KOPT-K1 (cell line): ENCODE results near the gene LUC7L.
"Not testable (repeated sequence)": the region's sequence is repeated elsewhere in the genome, so short reads cannot be mapped to it uniquely, and the experiment has no call there.

ENCODE experiments used
- H3K27ac ChIP-seq: fragments of 200-600 bp; sonication (generic); 2 replicates; pipeline ENCODE4 v1.5.1; 2016; ENCODE audit warnings: antibody characterized with exemption, mild to moderate bottlenecking, low read depth, low read length; ENCODE audit not compliant: poor library complexity, severe bottlenecking
- H3K36me3 ChIP-seq: fragments of 200-600 bp; sonication (generic); 2 replicates; pipeline ENCODE4 v1.5.1; 2017; ENCODE audit warnings: antibody characterized with exemption, mild to moderate bottlenecking, low read length, moderate library complexity; ENCODE audit not compliant: insufficient read depth
- H3K9me3 ChIP-seq: fragments of 200-600 bp; sonication (generic); 2 replicates; pipeline ENCODE4 v1.5.1; 2017; ENCODE audit warnings: antibody characterized with exemption, low read length, mild to moderate bottlenecking; ENCODE audit not compliant: insufficient read depth, poor library complexity, severe bottlenecking

LUC7L gene

DNA sequence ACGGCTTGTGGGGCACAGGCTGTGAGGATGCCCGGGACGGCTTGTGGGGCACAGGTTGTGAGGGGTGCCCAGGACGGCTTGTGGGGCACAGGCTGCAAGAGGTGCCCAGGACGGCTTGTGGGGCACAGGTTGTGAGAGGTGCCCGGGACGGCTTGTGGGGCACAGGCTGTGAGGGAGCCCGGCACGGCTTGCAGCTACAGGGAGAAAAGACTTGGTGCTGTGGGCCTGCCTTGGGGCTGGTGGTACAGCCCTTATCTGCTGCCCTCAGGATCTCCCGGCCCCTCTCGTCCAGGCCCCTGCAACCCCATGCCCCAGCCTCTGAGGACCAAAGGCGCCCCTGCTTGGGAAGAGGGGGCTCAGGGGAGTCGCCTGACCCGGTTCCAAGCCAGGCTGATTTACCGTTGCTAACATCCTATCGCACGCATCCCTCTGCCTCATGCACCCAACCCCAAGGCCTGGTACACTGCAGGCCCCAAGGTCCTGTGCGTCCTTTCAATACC lies 68.5 kb downstream of the LUC7L start:
- Histone ChIP-seq H3K9me3 (no peaks in the 10 kb centered on the region), H3K36me3 (no peaks in the 10 kb centered on the region), H3K27ac (no peak overlapping the region)

DNA sequence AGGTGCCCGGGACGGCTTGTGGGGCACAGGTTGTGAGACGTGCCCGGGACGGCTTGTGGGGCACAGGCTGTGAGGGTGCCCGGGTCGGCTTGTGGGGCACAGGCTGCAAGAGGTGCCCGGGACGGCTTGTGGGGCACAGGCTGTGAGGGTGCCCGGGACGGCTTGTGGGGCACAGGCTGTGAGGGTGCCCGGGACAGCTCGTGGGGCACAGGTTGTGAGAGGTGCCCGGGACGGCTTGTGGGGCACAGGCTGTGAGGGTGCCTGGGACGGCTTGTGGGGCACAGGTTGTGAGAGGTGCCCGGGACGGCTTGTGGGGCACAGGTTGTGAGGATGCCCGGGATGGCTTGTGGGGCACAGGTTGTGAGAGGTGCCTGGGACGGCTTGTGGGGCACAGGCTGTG lies 69.0 kb downstream of the LUC7L start:
- not testable (repeated sequence) for H3K27ac ChIP-seq, H3K9me3 ChIP-seq, H3K36me3 ChIP-seq

DNA sequence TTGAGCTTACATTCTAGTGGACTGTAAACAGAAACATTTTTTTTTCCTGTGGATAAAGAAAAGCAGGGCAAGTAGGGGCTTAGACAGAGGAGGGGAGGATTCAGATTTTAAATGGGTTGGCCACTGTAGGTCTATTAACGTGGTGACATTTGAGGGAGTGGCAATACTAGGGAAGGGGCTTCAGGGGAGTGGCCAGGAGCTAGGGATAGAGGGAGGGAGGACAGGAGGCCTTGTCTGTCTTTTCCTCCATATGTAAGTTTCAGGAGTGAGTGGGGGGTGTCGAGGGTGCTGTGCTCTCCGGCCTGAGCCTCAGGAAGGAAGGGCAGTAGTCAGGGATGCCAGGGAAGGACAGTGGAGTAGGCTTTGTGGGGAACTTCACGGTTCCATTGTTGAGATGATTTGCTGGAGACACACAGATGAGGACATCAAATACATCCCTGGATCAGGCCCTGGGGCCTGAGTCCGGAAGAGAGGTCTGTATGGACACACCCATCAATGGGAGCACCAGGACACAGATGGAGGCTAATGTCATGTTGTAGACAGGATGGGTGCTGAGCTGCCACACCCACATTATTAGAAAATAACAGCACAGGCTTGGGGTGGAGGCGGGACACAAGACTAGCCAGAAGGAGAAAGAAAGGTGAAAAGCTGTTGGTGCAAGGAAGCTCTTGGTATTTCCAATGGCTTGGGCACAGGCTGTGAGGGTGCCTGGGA lies 70.0 kb downstream of the LUC7L start:
- no peak overlapping the region for H3K27ac ChIP-seq
- no peaks in the 10 kb centered on the region for H3K36me3 ChIP-seq
- H3K9me3 ChIP-seq, result no peaks in the 10 kb centered on the region

GRCh38 chr16:155031-155398 lies 74.2 kb downstream of the LUC7L start:
- no peaks in the 10 kb centered on the region for H3K9me3 ChIP-seq
- H3K36me3 ChIP-seq, result no peaks in the 10 kb centered on the region
- no peak overlapping the region for H3K27ac ChIP-seq

DNA sequence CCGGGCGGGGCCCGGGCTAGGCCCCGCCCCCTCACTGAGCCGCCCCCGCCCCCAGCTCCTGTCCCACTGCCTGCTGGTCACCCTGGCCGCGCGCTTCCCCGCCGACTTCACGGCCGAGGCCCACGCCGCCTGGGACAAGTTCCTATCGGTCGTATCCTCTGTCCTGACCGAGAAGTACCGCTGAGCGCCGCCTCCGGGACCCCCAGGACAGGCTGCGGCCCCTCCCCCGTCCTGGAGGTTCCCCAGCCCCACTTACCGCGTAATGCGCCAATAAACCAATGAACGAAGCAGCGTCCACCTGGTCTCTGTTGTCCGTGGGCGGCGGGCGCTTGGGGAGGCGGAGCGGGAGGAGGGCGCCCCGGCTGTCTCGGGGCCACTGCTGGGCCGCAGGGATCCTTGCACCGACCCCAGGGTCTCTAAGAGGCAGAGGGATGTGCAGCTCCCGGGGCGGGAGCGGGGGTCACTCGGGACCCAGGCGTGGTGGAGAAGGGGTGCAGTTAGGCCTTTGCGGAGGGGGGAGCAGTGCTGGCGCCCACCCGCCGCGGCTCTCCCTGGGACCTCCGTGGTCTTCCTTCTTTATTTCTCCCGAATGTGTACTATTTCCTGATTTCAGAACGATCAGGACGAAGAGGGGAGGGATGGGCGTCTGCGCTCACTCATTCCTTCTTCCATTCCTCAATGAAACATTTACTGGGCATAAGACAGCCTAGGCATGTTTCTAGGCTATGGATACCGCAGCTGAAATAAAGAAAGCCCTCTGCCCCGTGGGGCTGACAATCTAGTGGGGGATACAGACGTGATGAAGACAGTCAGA lies 74.8 kb downstream of the LUC7L start:
- H3K9me3 ChIP-seq, result no peaks in the 10 kb centered on the region
- H3K36me3 ChIP-seq, result no peaks in the 10 kb centered on the region
- H3K27ac ChIP-seq, result no peak overlapping the region

- not testable (repeated sequence) for H3K9me3 ChIP-seq, H3K27ac ChIP-seq, H3K36me3 ChIP-seq
Observed at GRCh38 chr16:153550-154216, 75.6 kb downstream of the LUC7L start.

GRCh38 chr16:153129-153521 lies 76.1 kb downstream of the LUC7L start:
- H3K36me3 ChIP-seq, H3K9me3 ChIP-seq, H3K27ac ChIP-seq: not testable (repeated sequence)

- no peak within 1 kb of the TSS for H3K27ac ChIP-seq
- no peaks in the 10 kb centered on the region for H3K36me3 ChIP-seq
- H3K9me3 ChIP-seq, result no peaks in the 10 kb centered on the region
Observed at GRCh38 chr16:152141-153128, 76.8 kb downstream of the LUC7L start, which contains the start of gene HBZ. Gene HBZ, plus strand, starts transcription at chr16:152644. Its CDS starts 266 bp downstream, at chr16:152910.

GRCh38 chr16:149024-149660 lies 80.1 kb downstream of the LUC7L start:
- no peaks in the 10 kb centered on the region for H3K9me3 ChIP-seq

GRCh38 chr16:146646-147045 lies 82.6 kb downstream of the LUC7L start:
- no peak overlapping the region for H3K27ac ChIP-seq
- no peaks in the 10 kb centered on the region for H3K9me3 ChIP-seq

More at GRCh38 chr16:149024-149660, 80.1 kb downstream of the LUC7L start:
- Histone ChIP-seq H3K27ac (no peak overlapping the region), H3K36me3 (no peaks in the 10 kb centered on the region)

DNA sequence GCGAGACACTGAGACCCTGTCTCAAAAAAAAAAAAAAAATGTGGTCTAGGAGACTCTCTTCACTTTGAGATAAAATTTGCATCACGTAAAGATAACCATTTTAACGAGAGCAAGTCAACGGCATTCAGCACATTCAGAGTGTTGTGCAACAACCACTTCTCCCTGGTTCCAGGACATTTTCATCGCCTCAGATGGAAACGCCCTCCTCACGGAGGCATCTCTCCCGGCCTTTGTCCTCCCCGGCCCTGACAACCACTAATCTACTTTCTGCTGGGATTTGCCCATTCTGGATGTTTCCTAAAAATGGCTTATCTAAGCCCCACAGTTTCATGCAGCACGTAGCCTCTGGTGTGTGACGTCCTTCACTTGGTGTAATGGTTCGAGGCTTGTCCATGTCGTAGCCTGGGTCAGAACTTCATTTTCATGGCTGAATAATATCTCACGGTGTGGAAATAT lies 84.4 kb downstream of the LUC7L start:
- no peaks in the 10 kb centered on the region for H3K9me3 ChIP-seq
- H3K27ac ChIP-seq, result no peak overlapping the region
- no peaks in the 10 kb centered on the region for H3K36me3 ChIP-seq

More at GRCh38 chr16:146646-147045, 82.6 kb downstream of the LUC7L start:
- no peaks in the 10 kb centered on the region for H3K36me3 ChIP-seq

GRCh38 chr16:143456-143855 lies 85.8 kb downstream of the LUC7L start:
- Histone ChIP-seq H3K27ac (no peak overlapping the region), H3K36me3 (no peaks in the 10 kb centered on the region), H3K9me3 (no peaks in the 10 kb centered on the region)

DNA sequence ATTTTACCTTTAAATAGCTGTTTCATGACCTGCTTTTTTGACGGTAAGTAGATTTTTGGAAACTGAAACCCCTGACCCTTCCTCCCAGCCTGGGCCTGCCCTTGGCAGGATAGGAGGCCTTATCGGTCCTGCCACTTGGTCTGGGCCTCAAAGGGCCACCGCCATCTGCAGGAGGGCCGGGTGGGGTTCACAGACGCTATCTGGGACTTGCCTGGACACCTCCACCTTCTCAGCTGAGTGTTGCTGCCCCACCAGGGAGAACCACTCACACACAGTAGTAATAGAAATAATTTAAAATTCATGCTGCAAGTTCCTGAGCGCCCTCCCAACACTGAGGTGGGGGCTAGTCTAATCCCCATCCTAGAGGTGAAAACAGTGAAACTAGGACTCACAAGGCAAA lies 86.2 kb downstream of the LUC7L start:
- no peak overlapping the region for H3K27ac ChIP-seq
- H3K36me3 ChIP-seq, result no peaks in the 10 kb centered on the region
- no peaks in the 10 kb centered on the region for H3K9me3 ChIP-seq

DNA sequence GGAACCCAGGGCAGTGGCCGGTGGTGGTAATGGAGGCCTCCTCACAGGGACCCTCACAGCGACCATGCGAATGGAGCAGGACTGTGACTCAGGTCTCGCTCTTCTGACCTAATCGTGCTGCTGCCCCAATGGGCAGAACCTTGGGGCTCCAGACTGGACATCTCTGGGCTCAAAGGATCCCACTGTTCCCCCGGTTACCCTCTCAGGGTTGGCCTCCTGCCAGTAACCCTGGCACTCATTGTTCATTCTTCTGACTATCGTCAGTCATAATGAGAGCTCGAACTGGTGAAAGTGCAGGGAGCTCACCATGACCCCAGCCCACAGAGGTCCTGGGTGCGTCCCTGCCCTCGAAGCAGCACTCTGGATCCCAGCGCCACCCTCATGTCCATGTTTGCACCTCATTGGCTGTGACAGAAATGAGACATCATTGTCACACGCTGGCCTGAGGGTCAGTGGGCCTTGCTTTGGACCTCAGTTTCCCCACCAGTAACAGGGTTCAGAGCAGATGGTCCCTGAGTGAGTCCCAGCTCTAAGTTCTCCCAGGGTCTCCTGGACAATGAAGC lies 86.8 kb downstream of the LUC7L start:
- Histone ChIP-seq H3K9me3 (no peaks in the 10 kb centered on the region), H3K27ac (no peak overlapping the region), H3K36me3 (no peaks in the 10 kb centered on the region)
